GM23338 (cell line): Measurements from ENCODE around the gene KRTAP4-12.

Experiments
- CREB1 ChIP-seq: fragments of 250-450 bp; sonication (Bioruptor Pico); IDR thresholded peaks from 2 replicates; pipeline ENCODE4 v1.5.0; 2020; ENCODE audit warnings: low read depth, mild to moderate bottlenecking, moderate library complexity
- EZH2 ChIP-seq: fragments of 200-600 bp; sonication (generic); IDR thresholded peaks from one replicate; pipeline ENCODE4 v1.8.0; 2017; ENCODE audit warnings: antibody characterized with exemption, mild to moderate bottlenecking, low read depth; ENCODE audit not compliant: unreplicated experiment
- EZH2phosphoT487 ChIP-seq: fragments of 200-600 bp; sonication (generic); IDR thresholded peaks from one replicate; pipeline ENCODE4 v1.8.1; 2018; ENCODE audit warnings: antibody characterized with exemption; ENCODE audit not compliant: unreplicated experiment
- JUNB ChIP-seq: IDR thresholded peaks from one replicate; pipeline ENCODE4 v1.6.1; 2016; ENCODE audit warnings: antibody characterized with exemption; ENCODE audit not compliant: unreplicated experiment
- NANOG ChIP-seq: IDR thresholded peaks from 2 replicates; pipeline ENCODE4 v1.6.1; 2016; ENCODE audit warnings: antibody characterized with exemption, borderline replicate concordance
- POLR2AphosphoS5 ChIP-seq: IDR thresholded peaks from 2 replicates; pipeline ENCODE4 v1.6.1; 2016; ENCODE audit warnings: antibody characterized with exemption, low read depth
- TF ChIP-seq, protein P1 (sequence below), 2 experiments: fragments of 200-600 bp in 1 of 2; sonication (generic) in 1 of 2; conservative IDR thresholded peaks; 2 replicates each; pipeline versions ENCODE4 v1.5.1 to v1.6.1; 2016 to 2017; ENCODE audit warnings: antibody characterized with exemption in 2 of 2, low read depth in 2 of 2, mild to moderate bottlenecking in 2 of 2, moderate library complexity in 1 of 2
- TF ChIP-seq, protein P2 (sequence below): IDR thresholded peaks from one replicate; pipeline ENCODE4 v1.6.1; 2018; ENCODE audit warnings: antibody characterized with exemption; ENCODE audit not compliant: unreplicated experiment

DNA sequence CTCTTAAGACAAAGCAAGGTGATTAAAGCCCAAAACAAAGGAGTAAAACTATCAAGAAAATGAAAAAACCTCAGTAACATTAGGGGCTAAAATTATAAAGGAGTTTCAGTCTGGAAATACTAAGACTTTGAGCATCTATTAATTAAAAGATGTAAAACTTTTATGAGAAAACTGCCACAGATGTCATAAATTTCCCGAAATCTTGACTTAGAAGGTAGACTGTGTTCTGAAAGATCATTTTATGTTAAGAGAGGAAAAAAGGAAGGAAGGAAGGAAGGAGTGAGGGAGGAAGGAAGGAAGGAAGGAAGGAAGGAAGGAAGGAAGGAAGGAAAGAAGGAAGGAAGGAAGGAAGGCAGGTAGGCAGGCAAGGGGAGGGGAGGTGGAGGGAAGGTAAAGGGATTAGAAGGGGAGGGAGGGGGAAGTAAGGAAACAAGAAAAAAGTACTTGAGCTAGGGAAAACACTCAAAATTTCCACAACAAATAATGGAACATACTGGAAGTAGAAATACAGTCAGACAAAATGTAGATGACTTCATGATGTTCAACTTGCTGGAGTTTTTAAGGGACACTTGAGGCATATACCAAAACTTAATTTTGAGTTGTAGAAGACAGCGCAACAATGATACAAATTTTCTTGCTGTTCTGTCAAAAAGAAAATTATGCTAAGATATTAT, 23.7 kb upstream of the KRTAP4-12 start:
- TF ChIP-seq, protein P1, sequence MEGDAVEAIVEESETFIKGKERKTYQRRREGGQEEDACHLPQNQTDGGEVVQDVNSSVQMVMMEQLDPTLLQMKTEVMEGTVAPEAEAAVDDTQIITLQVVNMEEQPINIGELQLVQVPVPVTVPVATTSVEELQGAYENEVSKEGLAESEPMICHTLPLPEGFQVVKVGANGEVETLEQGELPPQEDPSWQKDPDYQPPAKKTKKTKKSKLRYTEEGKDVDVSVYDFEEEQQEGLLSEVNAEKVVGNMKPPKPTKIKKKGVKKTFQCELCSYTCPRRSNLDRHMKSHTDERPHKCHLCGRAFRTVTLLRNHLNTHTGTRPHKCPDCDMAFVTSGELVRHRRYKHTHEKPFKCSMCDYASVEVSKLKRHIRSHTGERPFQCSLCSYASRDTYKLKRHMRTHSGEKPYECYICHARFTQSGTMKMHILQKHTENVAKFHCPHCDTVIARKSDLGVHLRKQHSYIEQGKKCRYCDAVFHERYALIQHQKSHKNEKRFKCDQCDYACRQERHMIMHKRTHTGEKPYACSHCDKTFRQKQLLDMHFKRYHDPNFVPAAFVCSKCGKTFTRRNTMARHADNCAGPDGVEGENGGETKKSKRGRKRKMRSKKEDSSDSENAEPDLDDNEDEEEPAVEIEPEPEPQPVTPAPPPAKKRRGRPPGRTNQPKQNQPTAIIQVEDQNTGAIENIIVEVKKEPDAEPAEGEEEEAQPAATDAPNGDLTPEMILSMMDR (conservative IDR thresholded peaks at IDR 0.05; ENCODE audit: low read depth in 2 of 2), result no peak
- TF ChIP-seq CREB1 (no peak), POLR2AphosphoS5 (no peak), EZH2 (no peak), JUNB (no peak), EZH2phosphoT487 (no peak), NANOG (no peak)
- TF ChIP-seq, protein P2, sequence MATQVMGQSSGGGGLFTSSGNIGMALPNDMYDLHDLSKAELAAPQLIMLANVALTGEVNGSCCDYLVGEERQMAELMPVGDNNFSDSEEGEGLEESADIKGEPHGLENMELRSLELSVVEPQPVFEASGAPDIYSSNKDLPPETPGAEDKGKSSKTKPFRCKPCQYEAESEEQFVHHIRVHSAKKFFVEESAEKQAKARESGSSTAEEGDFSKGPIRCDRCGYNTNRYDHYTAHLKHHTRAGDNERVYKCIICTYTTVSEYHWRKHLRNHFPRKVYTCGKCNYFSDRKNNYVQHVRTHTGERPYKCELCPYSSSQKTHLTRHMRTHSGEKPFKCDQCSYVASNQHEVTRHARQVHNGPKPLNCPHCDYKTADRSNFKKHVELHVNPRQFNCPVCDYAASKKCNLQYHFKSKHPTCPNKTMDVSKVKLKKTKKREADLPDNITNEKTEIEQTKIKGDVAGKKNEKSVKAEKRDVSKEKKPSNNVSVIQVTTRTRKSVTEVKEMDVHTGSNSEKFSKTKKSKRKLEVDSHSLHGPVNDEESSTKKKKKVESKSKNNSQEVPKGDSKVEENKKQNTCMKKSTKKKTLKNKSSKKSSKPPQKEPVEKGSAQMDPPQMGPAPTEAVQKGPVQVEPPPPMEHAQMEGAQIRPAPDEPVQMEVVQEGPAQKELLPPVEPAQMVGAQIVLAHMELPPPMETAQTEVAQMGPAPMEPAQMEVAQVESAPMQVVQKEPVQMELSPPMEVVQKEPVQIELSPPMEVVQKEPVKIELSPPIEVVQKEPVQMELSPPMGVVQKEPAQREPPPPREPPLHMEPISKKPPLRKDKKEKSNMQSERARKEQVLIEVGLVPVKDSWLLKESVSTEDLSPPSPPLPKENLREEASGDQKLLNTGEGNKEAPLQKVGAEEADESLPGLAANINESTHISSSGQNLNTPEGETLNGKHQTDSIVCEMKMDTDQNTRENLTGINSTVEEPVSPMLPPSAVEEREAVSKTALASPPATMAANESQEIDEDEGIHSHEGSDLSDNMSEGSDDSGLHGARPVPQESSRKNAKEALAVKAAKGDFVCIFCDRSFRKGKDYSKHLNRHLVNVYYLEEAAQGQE, result no peak
